SK-N-SH (cell line): Measurements from ENCODE around the gene MCC.

Experiments
- RAD21 ChIP-seq: IDR thresholded peaks from 2 replicates; pipeline ENCODE4 v1.6.1; 2012; ENCODE audit warnings: mild to moderate bottlenecking, low read length
- RFX5 ChIP-seq: IDR thresholded peaks from 2 replicates; pipeline ENCODE4 v1.6.1; 2012; ENCODE audit warnings: mild to moderate bottlenecking, improper control_type of control experiment, low read length
- TF ChIP-seq, protein P1 (sequence below): IDR thresholded peaks from 2 replicates; pipeline ENCODE4; 2012
- TF ChIP-seq, protein P2 (sequence below): fragments of 200-600 bp; sonication (generic); IDR thresholded peaks from 2 replicates; pipeline ENCODE4 v1.6.1; 2017; ENCODE audit warnings: antibody characterized with exemption, mild to moderate bottlenecking, moderate library complexity

DNA sequence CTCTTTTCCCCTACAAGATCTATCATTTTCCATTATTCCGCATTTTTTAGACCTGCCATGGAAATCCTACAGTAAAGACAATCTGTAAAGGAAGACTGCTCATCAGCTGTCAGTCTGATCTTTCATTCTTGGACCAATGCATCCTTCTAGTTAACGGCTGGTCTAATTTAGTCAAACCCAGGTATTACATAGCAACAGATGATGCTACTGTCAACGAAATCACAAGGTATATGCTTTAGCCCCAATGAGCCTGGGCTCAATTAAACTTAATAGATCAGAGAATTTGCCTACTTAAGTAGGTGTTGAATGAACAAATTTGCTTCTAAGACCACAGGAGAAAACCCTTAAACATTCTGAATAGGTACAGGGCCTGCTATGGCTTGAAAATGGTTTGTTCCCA, 260.5 kb downstream of the MCC start:
- TF ChIP-seq, protein P1, sequence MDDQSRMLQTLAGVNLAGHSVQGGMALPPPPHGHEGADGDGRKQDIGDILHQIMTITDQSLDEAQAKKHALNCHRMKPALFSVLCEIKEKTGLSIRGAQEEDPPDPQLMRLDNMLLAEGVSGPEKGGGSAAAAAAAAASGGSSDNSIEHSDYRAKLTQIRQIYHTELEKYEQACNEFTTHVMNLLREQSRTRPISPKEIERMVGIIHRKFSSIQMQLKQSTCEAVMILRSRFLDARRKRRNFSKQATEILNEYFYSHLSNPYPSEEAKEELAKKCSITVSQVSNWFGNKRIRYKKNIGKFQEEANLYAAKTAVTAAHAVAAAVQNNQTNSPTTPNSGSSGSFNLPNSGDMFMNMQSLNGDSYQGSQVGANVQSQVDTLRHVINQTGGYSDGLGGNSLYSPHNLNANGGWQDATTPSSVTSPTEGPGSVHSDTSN: no peak
- TF ChIP-seq, protein P2, sequence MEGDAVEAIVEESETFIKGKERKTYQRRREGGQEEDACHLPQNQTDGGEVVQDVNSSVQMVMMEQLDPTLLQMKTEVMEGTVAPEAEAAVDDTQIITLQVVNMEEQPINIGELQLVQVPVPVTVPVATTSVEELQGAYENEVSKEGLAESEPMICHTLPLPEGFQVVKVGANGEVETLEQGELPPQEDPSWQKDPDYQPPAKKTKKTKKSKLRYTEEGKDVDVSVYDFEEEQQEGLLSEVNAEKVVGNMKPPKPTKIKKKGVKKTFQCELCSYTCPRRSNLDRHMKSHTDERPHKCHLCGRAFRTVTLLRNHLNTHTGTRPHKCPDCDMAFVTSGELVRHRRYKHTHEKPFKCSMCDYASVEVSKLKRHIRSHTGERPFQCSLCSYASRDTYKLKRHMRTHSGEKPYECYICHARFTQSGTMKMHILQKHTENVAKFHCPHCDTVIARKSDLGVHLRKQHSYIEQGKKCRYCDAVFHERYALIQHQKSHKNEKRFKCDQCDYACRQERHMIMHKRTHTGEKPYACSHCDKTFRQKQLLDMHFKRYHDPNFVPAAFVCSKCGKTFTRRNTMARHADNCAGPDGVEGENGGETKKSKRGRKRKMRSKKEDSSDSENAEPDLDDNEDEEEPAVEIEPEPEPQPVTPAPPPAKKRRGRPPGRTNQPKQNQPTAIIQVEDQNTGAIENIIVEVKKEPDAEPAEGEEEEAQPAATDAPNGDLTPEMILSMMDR: no peak
- TF ChIP-seq RAD21 (no peak), RFX5 (peak; percentile 83)
